Fibroblast of pulmonary artery (primary cell): ENCODE results near the gene ARID4B.

Experiments used
- DNase-seq: peaks from one replicate; pipeline ENCODE4 v3.0.0-alpha.2; 2010; ENCODE audit warnings: low read depth
- H3K4me3 ChIP-seq: replicated peaks from 2 replicates; pipeline ENCODE4 v1.5.1; 2011; ENCODE audit warnings: low read depth, mild to moderate bottlenecking, control low read depth, low read length, moderate library complexity
- TF ChIP-seq, protein P1 (sequence below): IDR thresholded peaks from 2 replicates; pipeline ENCODE4 v1.5.1; 2011; ENCODE audit warnings: mild to moderate bottlenecking, control low read depth, low read length, inconsistent platforms; ENCODE audit errors: missing control alignments

ARID4B gene

DNA sequence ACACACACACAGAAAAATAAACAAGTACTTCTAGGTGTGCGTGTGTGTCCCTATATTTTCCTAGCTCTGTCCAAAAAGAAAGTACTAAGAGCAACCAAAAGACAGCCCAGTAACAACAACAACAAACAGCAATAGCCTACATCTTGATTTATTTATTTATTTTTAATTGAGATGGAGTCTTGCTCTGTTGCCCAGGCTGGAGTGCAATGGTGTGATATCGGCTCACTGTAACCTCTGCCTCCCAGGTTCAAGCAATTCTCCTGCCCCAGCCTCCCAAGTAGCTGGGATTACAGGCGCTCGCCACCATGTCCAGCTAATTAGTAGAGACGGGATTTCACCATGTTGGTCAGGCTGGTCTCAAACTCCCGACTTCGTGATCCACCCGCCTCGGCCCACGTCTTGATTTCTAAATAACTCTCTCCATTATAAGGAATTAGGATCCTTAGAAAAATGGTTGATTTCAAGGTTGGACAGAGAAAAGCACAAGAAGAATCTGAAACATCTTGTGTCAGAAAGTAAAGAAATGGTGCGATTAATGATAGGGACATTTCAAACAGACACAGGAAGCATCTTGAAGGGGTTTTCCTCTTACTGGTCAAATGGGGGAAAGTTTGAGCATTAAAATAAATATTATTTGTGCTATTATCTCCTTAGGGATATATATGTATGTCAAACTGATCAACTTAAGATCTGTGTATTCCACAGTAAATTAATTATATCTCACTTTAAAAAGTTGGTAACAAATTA lies 59.4 kb downstream of the ARID4B start:
- TF ChIP-seq, protein P1, sequence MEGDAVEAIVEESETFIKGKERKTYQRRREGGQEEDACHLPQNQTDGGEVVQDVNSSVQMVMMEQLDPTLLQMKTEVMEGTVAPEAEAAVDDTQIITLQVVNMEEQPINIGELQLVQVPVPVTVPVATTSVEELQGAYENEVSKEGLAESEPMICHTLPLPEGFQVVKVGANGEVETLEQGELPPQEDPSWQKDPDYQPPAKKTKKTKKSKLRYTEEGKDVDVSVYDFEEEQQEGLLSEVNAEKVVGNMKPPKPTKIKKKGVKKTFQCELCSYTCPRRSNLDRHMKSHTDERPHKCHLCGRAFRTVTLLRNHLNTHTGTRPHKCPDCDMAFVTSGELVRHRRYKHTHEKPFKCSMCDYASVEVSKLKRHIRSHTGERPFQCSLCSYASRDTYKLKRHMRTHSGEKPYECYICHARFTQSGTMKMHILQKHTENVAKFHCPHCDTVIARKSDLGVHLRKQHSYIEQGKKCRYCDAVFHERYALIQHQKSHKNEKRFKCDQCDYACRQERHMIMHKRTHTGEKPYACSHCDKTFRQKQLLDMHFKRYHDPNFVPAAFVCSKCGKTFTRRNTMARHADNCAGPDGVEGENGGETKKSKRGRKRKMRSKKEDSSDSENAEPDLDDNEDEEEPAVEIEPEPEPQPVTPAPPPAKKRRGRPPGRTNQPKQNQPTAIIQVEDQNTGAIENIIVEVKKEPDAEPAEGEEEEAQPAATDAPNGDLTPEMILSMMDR, result no peak
- no peak overlapping the region for H3K4me3 ChIP-seq
- DNase-seq, result no peak

DNA sequence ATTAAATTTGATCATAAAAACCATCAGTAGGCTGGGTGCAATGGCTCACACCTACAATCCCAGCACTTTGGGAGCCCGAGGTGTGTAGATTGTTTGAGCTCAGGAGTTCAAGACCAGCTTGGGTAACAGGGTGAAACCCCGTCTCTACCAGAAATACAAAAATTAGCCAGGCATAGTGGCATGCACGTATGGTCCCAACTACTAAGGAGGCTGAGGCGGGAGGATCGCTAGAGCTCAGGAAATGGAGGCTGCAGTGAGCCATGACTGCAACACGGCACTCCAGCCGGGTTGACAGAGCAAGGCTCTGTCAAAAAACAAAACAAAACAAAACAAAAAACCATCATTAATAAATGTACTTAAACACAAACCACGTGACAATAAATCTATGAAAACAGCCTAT lies 61.0 kb downstream of the ARID4B start:
- TF ChIP-seq, protein P1, result no peak
- DNase-seq, result no peak
- H3K4me3 ChIP-seq, result no peak overlapping the region

DNA sequence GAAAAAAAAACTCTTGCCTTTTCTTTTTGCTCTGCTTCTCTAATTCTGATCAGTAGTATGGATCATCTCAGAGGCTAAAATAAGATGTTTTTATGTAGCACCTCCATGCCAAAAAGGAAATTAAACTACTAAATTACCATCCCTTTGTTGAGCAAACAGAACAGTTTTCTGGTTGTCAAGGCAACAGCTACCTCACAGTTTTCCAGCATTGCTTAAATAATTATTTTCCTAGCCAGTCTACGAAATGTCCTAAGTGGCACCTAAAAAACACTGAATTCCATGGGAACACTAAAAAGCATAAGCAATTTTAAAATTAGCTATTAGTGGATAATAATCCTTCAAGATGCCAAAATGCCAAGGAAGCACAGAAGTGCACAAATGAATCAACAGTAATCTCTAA lies 61.7 kb downstream of the ARID4B start:
- TF ChIP-seq, protein P1, result no peak
- no peak overlapping the region for H3K4me3 ChIP-seq
- DNase-seq, result peak; percentile 24

DNA sequence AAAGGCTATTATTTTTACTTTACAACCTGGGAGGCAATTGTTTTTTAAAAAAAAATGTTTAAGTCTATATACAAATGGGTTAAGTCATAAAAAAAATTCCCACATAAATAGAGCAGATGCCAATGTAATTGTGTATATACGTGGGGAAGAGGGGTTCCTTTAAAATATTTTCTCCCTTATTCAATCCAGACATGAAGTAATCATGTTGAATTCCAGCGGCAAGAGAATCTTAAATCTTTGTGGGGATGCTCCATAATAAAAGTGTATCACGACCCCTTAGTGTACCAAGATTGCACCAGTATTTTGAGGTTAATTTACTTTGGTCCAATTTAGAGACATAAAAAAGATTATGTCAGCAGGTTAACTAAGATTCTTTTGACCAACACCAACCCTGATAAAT lies 62.1 kb downstream of the ARID4B start:
- TF ChIP-seq, protein P1, result no peak
- H3K4me3 ChIP-seq, result no peak overlapping the region
- DNase-seq, result no peak

GRCh38 chr1:235264327-235264726 lies 63.7 kb downstream of the ARID4B start:
- H3K4me3 ChIP-seq, result no peak overlapping the region
- TF ChIP-seq, protein P1, result no peak
- no peak for DNase-seq

DNA sequence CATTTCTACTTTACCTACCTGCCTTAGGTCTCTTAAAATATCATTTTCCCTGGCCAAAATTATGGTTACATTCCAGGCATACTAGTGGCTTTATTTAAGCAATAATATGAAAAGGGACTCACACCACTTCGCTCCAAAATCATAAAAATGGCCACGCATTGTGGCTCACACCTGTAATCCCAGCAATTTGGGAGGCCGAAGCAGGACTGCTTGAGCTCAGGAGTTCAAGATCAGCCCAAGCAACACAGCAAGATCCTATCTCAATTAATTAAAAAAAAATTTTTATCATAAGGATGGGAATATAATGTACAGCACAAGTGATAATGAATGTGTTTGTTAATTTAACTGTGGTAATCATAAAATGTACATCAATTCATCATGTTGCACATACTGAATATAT lies 65.4 kb downstream of the ARID4B start:
- TF ChIP-seq, protein P1, result no peak
- H3K4me3 ChIP-seq, result no peak overlapping the region
- no peak for DNase-seq

- TF ChIP-seq, protein P1, result no peak
- DNase-seq, result no peak
- H3K4me3 ChIP-seq, result no peak overlapping the region
These were observed 66.7 kb downstream of the ARID4B start for GRCh38 chr1:235261243-235261642.
